Stimulated activated CD8-positive, alpha-beta memory T cell treated with anti-CD3 and anti-CD28 coated beads, Interleukin-15, amount 100 ng/mL, for 48 hours (primary cell): ENCODE data around the gene ZNF836.
"Not testable (repeated sequence)": the region's sequence is repeated elsewhere in the genome, so short reads cannot be mapped to it uniquely, and the experiment has no call there.

Experiments used
- DNase-seq, 2 donors: peaks; one replicate each; pipeline ENCODE4 v3.0.0-alpha.2; 2020; ENCODE audit warnings: low read depth in 2 of 2

ZNF836 gene

DNA sequence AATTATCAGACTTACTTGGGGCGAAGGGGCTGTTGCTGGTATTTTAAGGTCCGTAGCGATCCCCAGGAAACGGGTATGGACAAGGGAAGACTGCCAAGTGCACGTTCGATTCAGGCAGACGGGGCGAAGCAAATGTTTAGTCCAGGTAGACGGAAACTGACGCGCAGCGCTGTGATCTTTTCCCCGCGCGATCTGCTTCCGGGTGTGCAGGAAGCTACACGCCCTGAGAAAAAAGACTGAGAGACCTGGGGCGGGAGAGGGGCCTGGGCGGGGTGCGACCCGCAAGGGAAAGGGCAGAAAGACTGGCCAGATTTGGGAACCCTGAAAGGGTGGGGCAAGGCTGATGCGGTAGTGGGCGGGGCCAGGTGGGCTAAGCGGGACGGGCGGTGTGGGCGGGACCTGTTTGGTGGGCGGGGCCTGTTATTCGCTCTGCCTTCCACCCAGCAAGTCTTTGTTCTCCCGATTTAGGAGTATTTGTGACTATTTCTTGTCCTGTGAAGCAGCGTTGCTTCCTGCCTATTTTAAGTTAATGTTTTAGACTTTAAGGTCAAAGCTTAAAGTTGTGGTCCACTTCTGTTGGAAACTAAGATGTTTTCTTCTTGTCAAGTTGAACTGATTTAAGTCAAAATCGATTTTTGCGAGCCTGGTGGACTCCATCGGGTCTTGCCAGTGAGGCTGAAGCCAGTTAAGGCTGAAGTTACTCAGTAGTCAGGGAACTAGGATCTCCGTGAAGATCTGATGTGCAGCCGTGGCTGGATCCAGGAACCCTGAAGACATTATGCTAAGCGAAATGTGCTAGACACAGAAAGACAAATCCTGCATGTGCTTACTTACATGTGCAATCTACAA is at the start of gene ZNF836:
ZNF836 (minus strand) TSS at position 301 of the 849 bp plus-strand sequence. CDS start 3,549 bp downstream, outside the sequence.
- peak; percentile 68 to 80 for DNase-seq

DNA sequence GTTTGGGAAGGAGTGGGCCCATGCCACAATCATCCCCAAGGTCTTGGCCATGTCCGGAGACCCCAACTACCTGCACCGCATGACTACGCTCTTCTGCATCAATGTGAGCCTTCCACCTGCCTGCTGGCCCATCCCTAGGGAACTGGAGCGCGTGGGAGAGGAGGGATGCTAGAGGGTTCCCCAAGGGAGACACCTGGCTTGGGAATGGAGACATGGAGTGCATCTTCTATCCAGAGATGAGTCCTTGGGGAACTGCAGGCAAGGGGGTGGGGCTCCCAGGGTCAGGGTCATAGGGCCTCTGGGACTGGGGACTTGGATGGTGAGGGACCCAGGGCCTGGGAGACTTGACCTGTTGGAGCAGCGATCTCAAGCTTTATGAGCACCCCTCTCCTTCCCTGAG is 49.6 kb upstream of the ZNF836 start:
- no peak for DNase-seq

DNA sequence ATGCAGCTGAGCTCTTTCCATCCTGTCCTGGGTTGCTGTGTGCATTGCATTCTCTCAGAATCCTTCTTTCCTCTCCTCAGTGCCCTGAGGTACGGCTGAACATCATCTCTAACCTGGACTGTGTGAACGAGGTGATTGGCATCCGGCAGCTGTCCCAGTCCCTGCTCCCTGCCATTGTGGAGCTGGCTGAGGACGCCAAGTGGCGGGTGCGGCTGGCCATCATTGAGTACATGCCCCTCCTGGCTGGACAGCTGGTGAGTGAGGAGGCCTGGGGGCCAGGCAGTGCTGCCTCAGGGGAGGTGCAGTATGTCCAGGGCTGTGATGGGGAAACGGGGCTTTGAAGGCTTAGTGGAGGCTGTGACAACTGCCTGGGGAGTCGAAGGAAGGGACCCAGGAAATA is 48.2 kb upstream of the ZNF836 start:
- no peak for DNase-seq

DNA sequence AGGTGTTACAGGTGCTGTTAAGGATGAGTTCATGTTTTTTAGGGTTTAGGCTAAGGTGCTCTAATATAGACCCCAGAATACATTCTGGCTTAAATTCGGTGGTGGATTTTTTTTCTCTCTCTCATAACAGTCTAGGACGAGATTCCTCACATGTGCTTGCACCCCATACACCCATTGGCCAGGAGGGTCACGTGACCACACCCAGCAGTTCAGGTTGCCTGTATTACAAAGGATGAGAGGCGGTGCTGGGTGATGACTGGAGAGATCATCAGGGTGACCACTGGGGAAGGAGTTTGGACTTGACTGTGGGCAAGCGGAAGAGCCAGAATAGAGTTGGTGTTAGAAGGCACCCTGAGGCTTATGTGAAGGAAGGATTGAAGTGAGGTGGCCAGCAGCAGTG is 46.2 kb upstream of the ZNF836 start:
- no peak for DNase-seq

DNA sequence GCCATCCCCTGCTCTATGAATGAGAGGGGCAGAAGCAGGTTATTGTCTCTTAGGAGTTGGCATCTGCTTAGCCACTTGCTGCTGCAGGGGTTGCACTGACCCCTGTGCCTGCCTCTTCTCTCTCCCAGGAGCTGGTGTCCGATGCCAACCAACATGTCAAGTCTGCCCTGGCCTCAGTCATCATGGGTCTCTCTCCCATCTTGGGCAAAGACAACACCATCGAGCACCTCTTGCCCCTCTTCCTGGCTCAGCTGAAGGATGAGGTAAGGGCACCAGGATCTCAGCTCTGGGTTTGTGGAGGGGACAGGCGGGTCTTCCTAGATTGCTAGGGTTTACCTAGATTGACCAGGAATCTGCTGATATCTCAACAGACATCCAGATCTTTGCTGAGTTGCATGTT is 45.0 kb upstream of the ZNF836 start:
- no peak for DNase-seq

DNA sequence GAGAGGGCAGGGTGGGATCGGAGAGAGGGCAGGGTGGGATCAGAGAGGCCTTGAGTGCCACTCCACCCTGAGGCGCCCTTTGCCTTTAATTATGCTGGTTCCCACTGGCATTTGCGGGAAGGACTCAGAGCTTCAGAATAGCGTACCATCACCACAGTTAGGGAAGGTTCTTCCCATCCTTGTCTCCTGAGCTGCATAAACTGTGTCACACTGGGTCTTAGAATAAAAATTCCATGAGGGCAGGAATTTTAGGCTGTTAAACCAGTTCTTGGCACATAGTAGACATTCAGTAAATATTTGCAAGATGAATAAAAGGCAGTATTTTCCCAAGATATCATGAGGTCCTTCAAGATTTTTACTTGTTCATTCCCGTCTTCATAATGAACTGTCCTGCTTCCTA is 42.8 kb upstream of the ZNF836 start:
- DNase-seq, result no peak

DNA sequence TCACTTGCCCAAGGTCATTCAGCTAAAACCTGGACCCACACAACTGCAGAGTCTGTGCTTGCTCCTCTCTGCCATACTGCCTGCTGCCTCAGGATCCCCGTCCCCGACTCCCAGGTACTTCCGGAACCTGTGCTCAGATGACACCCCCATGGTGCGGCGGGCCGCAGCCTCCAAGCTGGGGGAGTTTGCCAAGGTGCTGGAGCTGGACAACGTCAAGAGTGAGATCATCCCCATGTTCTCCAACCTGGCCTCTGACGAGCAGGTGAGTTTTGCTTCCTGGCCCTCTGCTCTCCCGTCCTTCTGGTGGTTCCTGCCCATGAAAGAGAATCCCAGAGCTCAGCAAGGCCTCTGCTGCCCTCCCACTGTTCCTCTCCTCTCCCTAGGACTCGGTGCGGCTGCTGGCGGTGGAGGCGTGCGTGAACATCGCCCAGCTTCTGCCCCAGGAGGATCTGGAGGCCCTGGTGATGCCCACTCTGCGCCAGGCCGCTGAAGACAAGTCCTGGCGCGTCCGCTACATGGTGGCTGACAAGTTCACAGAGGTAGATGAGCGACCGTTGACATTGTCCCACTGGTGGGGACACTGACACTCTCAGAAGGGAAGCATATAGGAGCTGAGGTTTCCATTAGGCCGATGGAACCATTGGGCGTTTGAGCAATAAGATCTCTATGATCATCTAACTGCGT is 41.3 kb upstream of the ZNF836 start:
- DNase-seq, result no peak

DNA sequence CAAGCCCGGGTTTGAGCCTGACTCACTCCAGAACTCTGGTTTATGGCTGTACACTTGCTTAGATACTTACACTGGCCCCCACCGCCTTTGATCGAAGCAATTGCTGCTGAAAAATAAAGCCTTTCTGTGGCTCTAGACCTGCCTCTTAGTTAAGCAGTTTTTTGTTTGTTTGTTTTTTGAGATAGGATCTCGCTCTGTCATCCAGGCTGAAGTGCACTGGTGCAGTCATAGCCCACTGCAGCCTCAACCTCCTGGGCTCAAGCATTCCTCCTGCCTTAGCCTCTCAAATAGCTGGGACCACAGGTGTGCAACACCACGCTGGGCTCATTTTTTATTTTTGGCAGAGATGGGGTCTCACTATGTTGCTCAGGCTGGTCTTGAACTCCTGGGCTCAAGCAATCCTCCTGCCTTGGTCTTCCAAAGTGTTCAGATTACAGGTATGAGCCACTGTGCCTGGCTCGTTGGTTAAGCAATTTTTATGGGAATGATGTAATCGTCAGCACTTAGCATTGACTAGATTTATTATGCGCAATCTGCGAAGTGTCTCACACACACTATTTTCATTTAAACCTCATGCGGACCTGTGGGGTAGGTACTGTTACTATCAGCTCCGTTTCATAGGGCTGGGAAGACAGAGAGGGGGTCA is 40.6 kb upstream of the ZNF836 start:
- DNase-seq, result no peak

DNA sequence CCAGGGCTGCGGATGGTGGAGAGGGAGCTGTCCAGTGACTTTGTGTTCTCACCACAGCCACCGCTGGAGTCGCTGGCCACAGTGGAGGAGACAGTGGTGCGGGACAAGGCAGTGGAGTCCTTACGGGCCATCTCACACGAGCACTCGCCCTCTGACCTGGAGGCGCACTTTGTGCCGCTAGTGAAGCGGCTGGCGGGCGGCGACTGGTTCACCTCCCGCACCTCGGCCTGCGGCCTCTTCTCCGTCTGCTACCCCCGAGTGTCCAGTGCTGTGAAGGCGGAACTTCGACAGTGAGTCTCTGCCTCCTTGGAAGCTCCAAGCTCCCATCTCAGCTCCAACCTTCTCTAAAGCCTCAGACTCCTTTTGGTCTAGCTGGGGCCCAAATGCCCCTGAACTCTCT is 39.8 kb upstream of the ZNF836 start:
- no peak for DNase-seq

DNA sequence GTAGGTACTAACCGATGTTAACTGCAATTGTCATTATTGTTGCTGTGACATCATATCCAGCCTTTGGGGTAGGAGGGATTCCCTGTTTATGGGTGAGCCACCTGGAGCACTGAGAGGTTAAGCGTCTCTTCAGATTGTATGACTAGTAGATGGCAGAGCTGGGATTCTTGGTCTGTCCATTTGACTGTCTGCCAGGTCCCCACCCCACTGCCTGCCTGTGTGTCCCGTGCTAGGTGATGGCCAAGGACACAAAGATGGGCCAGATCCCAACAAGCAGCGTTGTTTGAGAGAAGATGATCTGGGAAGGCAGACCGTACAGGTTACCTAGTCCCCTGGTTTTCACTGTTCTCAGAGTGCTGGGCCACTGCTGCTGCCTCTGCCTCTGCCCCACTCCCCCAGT is 35.1 kb upstream of the ZNF836 start:
- no peak for DNase-seq

DNA sequence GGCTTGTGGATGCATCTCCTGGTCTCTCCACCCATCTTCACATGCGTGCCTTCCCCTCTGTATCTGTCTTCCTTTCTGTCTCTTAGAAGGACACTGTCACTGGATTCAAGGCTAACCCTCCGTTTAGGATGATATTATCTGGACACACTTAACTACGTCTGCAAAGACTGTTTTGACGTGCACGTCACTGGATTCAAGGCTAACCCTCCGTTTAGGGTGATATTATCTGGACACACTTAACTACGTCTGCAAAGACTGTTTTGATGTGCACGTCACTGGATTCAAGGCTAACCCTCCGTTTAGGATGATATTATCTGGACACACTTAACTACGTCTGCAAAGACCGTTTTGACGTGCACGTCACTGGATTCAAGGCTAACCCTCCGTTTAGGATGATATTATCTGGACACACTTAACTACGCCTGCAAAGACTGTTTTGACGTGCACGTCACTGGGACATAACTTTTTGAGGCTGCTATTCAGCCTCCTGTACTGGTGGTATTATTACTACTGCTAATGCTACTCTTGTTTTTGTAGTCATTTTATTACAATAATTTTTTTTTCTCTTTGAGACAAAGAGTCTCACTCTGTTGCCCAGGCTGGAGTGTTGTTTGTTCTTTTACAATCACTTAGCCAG is 29.5 kb upstream of the ZNF836 start:
- DNase-seq, result not testable (repeated sequence)

DNA sequence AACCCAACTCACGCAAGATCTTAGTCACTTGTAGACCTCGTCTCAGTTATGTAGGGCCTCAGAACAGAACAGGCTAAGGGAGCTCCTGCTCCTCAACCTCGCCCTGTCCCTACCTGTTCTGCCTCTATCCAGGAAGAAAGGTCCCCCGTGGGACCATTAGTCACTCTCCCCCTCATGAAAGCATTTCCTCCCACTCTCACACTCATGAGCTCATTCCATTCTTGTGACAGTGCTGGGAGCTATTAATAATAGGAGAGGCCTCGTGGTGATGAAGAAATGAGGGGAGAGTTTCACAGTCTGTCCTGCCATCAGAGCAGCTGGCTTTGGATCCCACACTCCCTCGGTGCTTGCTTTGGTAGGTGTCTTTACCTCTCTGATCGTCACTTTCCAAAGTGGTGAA is 28.6 kb upstream of the ZNF836 start:
- no peak for DNase-seq

DNA sequence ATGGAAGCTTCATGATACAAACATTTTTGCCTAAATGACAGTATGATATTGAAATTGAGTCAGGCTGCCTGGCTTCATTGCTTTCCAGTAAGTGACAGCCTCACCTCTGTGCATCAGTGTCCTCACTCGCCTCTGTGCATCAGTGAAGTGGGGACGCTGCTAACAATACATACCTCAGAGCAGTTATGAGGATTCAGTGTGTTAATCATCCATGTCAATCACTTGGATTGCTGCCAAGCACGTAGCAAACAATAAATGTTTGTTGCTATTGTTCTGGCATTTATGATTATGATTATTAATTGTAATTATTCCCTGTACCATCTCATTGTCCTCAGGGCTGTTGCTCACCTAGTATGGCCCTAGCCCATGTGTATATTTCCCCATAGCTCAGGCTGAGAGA is 27.3 kb upstream of the ZNF836 start:
- no peak for DNase-seq

DNA sequence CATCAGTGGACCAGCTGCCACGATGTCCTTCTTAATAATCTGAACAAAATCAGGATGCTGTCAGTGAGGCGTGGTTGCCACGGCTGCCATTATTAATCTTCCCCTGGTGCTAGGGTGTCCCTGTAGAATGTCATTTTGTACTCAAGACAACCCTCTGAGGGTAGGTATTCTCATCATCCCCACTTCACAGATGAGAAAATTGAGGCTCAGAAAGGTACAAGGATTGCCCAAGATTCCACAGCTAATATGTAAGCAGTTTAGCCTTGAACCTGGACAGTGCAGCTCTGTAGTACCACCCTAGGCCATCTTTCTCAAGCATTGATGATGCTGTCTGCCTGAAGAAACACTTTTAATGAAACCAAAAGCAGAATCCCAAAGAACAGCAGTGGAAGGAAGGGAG is 26.5 kb upstream of the ZNF836 start:
- no peak for DNase-seq

DNA sequence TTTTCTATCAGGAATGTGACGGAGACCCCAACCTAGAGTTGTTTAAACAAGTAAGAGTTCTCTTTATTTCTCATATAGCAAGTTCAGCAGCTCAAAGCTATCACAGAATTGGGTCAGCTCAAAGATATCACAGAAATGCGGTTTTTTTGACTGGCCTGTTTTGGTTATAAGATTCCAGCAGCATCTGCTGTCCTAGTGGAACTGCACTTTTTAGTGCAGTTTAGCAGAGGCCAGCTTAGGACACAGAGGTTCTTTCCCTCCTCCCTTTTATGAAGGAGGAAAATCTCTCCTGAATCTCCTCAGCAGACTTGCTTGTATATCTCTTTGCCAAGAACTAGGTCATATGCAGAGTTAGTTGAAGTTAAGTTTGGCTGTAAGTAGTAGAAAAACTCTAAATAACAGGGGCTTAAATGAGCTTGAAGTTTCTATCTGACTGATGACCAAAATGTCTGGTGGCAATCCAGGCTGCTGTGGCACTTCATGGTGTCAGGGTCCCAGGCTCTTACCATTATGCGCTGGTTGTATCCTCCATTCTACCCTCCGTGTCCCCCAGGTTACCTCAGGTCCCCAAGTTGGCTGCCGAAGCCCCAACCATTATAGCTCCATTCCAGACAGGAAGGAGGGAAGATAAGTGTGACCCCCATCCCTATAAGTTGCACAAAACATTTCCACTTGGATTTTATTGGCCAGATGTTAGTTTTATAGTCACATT is 25.0 kb upstream of the ZNF836 start:
- no peak for DNase-seq

DNA sequence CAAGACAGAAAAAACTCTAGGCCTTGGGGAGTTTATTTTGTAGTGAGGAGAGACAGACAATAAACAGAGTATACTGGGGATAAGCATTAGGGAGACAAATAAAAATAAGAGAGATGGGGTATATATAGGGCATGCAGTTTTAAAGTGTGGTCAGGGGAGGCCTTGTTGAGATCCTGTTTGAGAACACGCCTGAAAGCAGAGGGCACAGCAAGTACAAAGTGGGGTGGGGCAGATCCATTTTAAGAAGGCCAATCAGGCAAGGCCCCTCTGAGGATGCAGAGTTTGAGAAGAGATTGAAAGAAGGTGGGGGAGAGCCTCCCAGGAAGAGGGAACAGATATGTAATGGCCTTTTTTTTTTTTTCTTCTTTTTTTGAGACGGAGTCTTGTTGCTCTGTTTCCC is 20.5 kb upstream of the ZNF836 start:
- no peak for DNase-seq

DNA sequence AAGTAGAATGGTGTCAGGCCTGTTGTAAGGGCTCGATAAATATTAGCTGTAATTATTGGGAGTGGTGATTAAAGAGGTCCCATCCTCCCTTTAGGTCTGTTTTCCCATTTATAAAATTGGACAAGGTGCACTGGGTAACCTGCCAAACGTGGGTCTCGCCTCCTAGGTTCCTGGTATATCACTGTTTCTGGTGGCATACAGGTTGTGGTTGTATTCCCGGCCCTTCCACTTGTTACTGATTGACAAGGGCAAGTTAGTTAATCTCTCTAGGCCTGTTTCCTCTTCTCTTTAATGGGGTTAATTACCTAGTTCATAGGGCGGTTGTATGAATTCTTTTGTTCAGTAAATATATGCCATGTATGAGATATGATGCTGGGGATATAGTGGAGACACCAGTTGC is 20.0 kb upstream of the ZNF836 start:
- DNase-seq, result no peak

DNA sequence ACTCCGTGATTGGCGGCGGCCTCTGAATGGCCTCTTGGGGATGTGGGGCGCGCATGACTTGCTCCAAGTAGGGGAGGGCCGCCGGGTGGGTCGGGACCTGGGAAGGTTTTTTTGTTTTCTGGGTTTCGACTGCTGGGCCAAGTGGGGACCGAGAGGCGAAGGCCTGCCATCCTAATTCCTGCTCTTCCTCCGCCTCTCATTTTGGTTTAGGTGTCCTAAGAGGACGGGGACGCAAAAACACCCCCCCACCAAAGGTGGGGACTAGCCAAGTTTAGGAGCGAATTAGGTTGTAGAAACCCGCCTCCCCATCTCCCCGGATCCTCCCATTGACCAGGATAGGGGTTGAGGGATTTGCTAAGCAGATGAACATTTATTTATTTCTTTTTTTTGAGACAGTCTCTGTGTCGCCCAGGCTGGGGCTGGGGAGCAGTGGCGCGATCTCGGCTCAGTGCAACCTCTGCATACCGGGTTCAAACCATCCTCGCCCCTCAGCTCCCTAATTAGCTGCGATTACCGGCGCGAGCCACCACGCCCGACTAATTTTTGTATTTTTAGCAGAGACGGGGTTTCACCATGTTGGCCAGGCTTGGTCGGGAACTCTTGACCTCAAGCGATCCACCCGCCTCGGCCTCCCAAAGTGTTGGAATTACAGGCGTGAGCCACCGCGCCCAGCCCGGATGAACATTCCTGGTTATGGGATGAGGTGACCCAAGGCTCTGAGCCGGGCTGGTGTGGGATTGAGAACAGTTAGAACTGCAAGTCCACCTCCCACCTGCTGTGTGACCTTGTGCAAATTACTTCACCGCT is 19.3 kb upstream of the ZNF836 start:
- peak in 1 of 2 donors; percentile 1 for DNase-seq

DNA sequence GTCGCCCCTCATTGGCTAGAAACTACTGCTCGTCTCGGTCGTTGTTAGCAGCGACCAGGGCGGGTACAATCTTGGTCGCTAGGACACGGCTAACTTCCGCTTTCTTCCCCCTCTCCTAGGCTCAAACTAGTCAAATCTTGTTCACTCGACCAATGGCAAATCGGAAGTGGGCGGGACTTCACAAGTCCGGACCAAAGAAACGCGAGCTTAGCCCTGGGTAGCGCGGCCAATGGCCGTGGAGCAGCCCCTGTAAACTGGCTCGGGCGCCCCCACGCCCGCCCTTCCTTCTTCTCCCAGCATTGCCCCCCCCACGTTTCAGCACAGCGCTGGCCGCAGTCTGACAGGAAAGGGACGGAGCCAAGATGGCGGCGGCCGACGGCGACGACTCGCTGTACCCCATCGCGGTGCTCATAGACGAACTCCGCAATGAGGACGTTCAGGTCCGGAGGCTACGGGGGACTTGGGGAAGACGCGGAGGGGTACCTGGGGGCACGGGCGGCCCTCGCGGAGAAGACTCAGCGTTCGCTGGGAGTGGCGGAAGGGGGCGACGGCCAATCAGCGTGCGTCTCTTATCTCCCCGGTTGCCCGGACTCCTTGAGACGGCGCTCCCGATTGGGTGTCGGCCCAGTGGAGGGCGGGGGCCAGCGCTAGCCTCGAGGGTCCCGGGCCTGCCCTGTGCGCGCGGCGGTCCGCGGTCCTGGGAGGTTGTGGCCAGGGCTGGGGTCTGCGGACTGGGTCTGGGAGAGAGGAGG is 18.5 kb upstream of the ZNF836 start, which contains the start of gene PPP2R1A:
PPP2R1A (plus strand) TSS at position 318 of the 752 bp plus-strand sequence; CDS start at position 363, 45 bp downstream.
- DNase-seq, result peak; percentile 95 to 96
